GM19452 (cell line): ENCODE data around the gene SASH3.

ENCODE experiments used
- ATAC-seq: cut with Tn5 transposase; IDR thresholded peaks from one replicate; pipeline ENCODE4 v1.9.1; 2021; ENCODE audit not compliant: unreplicated experiment

Gene SASH3

GRCh38 chrX:129755779-129756650 is 23.7 kb upstream of the SASH3 start:
- ATAC-seq: no peak

GRCh38 chrX:129759576-129760061 is 20.1 kb upstream of the SASH3 start:
- ATAC-seq: no peak

DNA sequence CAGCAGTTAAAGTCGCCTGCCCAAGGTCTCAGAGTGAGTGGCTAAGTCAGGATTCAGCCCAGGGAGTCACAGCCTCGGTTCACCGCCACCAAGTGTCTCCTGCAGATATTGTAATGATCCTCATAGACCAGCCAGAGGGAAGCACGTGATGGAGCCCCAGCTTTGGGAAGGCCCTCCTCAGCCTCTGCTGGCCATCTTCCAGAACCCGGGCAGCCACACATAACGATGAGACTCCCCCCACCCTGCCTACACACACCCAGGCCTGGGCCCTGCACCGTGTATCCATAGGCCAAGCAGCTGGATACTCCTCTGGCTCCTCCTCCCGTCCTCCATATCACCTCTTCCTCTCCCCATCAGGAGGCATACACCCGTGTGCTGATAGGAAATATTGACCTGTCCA is 19.6 kb upstream of the SASH3 start:
- ATAC-seq: no peak

DNA sequence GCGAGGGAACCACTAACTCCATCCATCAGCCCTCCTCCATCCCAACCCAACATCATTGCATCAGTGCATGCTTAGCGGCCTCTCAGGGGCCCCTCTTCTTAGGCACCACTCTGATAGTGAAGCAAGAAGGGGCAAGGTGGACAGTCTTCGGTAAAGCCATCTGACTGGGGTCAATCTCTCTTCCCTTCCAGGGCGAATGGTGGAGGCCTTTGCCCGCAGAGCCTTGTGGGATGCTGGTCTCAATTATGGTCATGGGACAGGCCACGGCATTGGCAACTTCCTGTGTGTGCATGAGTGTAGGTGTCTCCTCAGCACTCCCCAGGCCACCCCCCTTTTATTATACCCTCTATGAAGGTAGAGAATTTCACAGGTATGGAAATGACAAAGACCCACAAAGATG is 18.8 kb upstream of the SASH3 start:
- no peak for ATAC-seq

DNA sequence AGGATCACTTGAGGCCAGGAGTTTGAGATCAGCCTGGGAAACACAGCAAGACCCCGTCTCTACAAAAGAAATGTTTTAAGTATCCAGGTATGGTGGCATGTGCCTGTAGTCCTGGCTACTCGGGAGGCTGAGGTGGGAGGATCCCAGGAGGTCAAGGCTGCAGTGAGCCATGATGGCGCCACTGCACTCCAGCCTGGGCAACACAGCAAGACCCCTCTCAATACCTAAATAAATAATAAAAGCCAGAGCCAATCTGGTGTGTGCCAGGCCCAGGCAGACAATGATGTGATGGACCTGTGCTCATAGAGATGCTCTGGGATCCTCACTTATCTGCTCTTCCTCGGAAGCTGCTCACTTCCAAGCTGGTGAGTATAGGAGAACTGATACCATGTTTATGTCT is 18.2 kb upstream of the SASH3 start:
- no peak for ATAC-seq

DNA sequence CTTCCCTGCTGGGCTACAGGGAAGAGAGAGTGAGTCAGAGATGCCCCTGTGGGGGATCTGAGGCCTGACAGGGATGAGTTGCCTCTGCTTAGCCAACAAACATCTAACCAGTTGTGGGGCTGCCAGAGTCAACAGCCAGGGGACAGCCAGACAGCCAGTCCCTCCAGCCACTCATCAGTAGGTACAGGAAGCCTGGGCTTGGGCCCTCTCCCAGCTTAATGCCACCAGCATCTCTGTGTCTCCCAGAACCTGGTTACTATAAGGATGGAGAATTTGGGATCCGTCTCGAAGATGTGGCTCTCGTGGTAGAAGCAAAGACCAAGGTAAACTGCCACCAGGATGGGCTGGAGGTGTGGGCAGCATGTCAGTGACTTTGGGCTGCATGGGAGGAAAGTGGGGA is 17.3 kb upstream of the SASH3 start:
- no peak for ATAC-seq

GRCh38 chrX:129763666-129764065 is 16.1 kb upstream of the SASH3 start:
- no peak for ATAC-seq

- ATAC-seq: no peak
Observed at GRCh38 chrX:129768186-129768585, 11.6 kb upstream of the SASH3 start.

- no peak for ATAC-seq
Observed at GRCh38 chrX:129768586-129769466, 10.9 kb upstream of the SASH3 start.

- ATAC-seq: peak; percentile 36
Observed at GRCh38 chrX:129769467-129770154, 10.1 kb upstream of the SASH3 start.

GRCh38 chrX:129771266-129771995 is 8.3 kb upstream of the SASH3 start:
- no peak for ATAC-seq

GRCh38 chrX:129772796-129773431 is 6.8 kb upstream of the SASH3 start:
- ATAC-seq: peak; percentile 65

DNA sequence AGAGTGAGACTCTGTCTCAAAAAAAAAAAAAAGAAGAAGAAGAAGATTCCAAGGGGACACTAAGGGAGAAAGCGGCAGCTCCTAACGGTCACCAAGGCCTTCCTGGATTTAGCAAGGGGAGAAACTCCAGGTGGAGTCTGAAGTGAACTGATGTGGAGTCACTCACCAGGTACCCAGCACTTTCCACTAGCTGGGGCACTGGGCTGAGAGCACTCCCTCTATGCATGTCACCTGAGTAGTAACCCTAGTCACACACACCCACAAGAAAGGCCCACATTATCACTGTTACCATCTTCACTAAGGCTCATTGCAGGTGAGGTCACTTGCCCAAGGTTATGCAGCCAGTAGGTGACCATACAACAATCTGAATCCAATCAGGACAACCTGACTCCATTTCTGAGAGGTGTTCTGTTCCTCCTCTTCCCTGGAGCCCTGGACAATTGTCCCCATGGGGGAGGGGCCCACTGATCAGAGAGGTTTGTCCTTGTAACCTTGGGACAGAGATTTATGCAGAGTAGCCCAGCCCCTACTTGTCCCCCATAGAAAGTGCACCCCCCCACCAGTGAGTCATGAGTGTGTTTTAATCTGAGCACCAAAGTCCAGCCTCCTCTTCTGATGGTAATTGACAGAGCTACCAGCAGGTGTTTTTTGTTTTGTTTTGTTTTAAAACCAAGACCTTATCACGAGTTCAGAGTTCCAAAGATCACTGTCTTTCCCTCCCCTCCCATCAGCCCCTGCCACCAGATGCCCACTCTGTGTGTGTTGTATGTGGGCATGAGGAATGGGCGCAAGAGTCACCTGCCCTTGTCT is 5.9 kb upstream of the SASH3 start:
- no peak for ATAC-seq

DNA sequence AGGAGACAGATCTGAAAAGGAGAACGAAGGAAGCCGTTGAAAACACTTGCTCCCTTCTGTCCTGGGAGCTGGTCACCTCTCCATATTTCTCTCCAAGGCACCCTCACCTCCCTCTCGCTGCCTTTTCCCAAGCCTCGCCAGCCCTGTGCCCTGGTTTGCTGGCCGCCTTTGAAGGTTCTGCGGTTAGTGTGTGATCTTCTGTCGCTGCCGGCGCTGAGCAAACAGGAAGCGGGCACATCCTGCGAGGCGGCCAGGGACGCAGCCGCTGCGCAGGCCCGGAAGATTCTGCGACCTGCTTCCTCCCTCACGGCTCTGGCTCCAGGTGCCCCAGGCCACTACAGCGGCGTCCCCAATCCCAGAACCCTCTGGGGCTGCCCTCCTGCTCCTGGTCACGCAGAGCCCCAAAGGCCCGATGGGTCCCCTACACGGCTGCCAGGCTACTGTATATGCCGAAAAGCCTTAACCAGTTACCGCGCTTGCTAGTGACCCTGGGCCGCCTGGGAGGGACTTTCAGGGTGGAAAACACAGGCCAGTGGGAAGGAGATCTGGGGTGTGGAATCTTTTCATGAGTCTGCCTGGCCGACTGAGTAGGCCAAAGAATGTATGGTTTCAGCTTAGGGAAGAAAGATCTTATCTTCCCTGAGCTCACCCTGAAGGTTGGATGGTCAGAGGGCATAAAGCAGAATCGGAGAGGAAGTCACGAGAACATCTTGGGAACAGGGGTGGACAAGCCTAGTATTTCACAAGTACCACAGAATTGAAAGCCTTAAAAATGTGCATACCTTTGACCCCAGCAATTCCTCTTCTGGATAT is 2.3 kb upstream of the SASH3 start:
- ATAC-seq: peak; percentile 33

- ATAC-seq: no peak
Observed at GRCh38 chrX:129779086-129779672, 570 bp upstream of the SASH3 start.

- ATAC-seq: no peak
Observed at GRCh38 chrX:129780441-129781105, 824 bp downstream of the SASH3 start.

DNA sequence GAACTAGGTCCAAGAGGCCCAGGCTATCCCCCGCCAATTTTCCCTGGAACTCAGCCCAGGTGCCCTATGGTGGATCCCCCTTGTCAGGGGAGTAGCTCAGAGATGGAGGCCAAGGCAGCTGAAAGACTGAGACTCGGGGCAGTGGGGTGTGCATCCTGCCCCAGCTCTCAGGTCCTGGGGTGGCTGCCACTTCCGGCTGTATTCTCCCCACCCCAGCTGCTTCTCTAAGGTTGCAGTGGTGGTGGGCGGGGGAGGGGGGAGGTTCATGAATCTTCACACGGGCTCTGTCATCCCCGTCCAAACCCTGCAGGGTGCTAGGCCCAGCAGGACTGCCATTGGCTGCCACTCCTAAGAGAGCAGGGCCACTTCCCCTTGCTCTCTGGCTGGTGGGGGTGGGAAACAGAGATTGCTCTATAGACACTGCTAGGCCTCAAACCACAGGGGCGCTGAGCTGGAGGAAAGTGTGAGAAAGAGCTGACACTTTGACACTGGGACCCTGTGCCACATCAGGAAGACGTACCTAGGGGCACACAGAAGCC is 1.5 kb downstream of the SASH3 start:
- ATAC-seq: peak; percentile 64
